ENCODE data around the gene ATP4A. TPM values are rescaled to one million over a fixed set of nuclear protein-coding genes. Genes with fewer than 3 reads are reported as not detected.

ATP4A gene
- total and polyA plus RNA-seq, 7 donors = 0.10 TPM; not detected in 6

GRCh38 chr19:35512831-35513627 lies 50.4 kb downstream of the ATP4A start:
- no peak overlapping the region for H3K4me3 ChIP-seq
- no peak for DNase-seq
- intact Hi-C loops (cut with DNase I) = no loop called here
- H3K27ac ChIP-seq = no peak overlapping the region
- peaks cover 0 to 15% (median 11%) of the 10 kb centered on the region in 4 donors for H3K4me1 ChIP-seq
- H3K27me3 ChIP-seq = peaks cover 8 to 73% (median 51%) of the 10 kb centered on the region in 3 donors
- TF ChIP-seq POLR2AphosphoS5 (IDR thresholded peaks at IDR 0.05) (no peak), EP300 (IDR thresholded peaks at IDR 0.05) (no peak)
- TF ChIP-seq, protein P1, sequence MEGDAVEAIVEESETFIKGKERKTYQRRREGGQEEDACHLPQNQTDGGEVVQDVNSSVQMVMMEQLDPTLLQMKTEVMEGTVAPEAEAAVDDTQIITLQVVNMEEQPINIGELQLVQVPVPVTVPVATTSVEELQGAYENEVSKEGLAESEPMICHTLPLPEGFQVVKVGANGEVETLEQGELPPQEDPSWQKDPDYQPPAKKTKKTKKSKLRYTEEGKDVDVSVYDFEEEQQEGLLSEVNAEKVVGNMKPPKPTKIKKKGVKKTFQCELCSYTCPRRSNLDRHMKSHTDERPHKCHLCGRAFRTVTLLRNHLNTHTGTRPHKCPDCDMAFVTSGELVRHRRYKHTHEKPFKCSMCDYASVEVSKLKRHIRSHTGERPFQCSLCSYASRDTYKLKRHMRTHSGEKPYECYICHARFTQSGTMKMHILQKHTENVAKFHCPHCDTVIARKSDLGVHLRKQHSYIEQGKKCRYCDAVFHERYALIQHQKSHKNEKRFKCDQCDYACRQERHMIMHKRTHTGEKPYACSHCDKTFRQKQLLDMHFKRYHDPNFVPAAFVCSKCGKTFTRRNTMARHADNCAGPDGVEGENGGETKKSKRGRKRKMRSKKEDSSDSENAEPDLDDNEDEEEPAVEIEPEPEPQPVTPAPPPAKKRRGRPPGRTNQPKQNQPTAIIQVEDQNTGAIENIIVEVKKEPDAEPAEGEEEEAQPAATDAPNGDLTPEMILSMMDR (IDR thresholded peaks at IDR 0.05) = no peak
- no peaks in the 10 kb centered on the region for H3K36me3 ChIP-seq
- H3K9me3 ChIP-seq = no peaks in the 10 kb centered on the region
- 86 to 88% methylated on average over 15 of the region's 15 CpGs for WGBS, 2 donors

GRCh38 chr19:35511337-35511736 lies 52.1 kb downstream of the ATP4A start:
- Histone ChIP-seq H3K4me1 (peaks cover 0 to 15% (median 11%) of the 10 kb centered on the region in 4 donors), H3K36me3 (no peaks in the 10 kb centered on the region), H3K4me3 (no peak overlapping the region), H3K9me3 (no peaks in the 10 kb centered on the region), H3K27ac (no peak overlapping the region), H3K27me3 (peaks cover 8 to 88% (median 61%) of the 10 kb centered on the region in 3 donors)
- DNase-seq = no peak
- TF ChIP-seq POLR2AphosphoS5 (IDR thresholded peaks at IDR 0.05) = no peak
- TF ChIP-seq, protein P1 (IDR thresholded peaks at IDR 0.05) = no peak
- TF ChIP-seq EP300 (IDR thresholded peaks at IDR 0.05) = no peak
- no peak for TF ChIP-seq POLR2A (IDR thresholded peaks at IDR 0.05)
- 73 to 75% methylated on average over 7 of the region's 7 CpGs for WGBS, 2 donors
- intact Hi-C loops (cut with DNase I) = no loop called here

DNA sequence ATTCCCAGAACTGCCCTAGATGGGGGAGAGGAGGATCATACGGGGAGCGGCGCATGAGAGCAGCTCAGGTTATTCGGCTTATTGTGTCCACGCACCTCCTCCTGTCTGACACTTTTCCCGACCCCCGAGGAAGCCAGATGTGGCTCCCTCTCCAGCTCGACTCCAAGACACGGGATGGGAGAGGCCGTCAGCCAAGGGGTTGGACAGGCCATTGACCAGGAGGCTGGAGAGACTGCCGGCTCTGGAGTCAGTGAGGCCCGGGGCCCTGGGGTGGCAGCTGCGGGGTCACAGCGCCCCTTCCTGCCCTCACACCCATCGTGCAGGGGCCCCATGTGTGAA lies 52.9 kb downstream of the ATP4A start:
- DNase-seq = no peak
- Histone ChIP-seq H3K36me3 (no peaks in the 10 kb centered on the region), H3K27ac (no peak overlapping the region), H3K4me1 (peaks cover 0 to 15% (median 11%) of the 10 kb centered on the region in 4 donors), H3K27me3 (peaks cover 8 to 88% (median 61%) of the 10 kb centered on the region in 3 donors), H3K9me3 (no peaks in the 10 kb centered on the region), H3K4me3 (peak overlapping the region in 3 of 4 donors; percentile 27 to 37 (median 33))
- WGBS, 2 donors = 10 to 11% methylated on average over 15 of the region's 15 CpGs
- intact Hi-C loops (cut with DNase I) = no loop called here
- TF ChIP-seq EP300 (IDR thresholded peaks at IDR 0.05) (no peak), POLR2A (IDR thresholded peaks at IDR 0.05) (no peak)
- TF ChIP-seq, protein P1 (IDR thresholded peaks at IDR 0.05) = peak in 2 of 4 experiments; percentile 2 to 14

- Histone ChIP-seq H3K36me3 (no peaks in the 10 kb centered on the region), H3K4me3 (peak overlapping the region; percentile 11 to 37 (median 30)), H3K27ac (peak overlapping the region in 3 of 4 donors; percentile 6 to 27 (median 15)), H3K4me1 (peaks cover 0 to 15% (median 11%) of the 10 kb centered on the region in 4 donors), H3K9me3 (no peaks in the 10 kb centered on the region), H3K27me3 (peaks cover 8 to 85% (median 61%) of the 10 kb centered on the region in 3 donors)
- intact Hi-C loops (cut with DNase I) = no loop called here
- DNase-seq = peak; percentile 83
- 0 to 1% methylated on average over 39 of the region's 39 CpGs for WGBS, 2 donors
- TF ChIP-seq EP300 (IDR thresholded peaks at IDR 0.05) = no peak
- TF ChIP-seq POLR2A (IDR thresholded peaks at IDR 0.05) = no peak
- TF ChIP-seq, protein P1 (IDR thresholded peaks at IDR 0.05) = peak; percentile 72 to 87 (median 80)
- TF ChIP-seq POLR2AphosphoS5 (IDR thresholded peaks at IDR 0.05) = no peak
Measured at GRCh38 chr19:35509861-35510625, 53.4 kb downstream of the ATP4A start.

Measured in sigmoid colon (tissue), 7 donors.